Testis (tissue), 3 donors: ENCODE measurements around the gene SELENOP. TPM values are rescaled to one million over a fixed set of nuclear protein-coding genes. Genes with fewer than 3 reads are reported as not detected.

Experiments
- DNase-seq: peaks from one replicate; pipeline ENCODE4 v3.0.0-alpha.2; 2019
- H3K27ac ChIP-seq, 2 donors: fragments of 200-600 bp; sonication (generic); one replicate each; pipeline ENCODE4 v1.5.1; 2019
- H3K27me3 ChIP-seq: fragments of 200-600 bp; sonication (generic); one replicate; pipeline ENCODE4 v1.5.1; 2019
- H3K36me3 ChIP-seq: fragments of 200-600 bp; sonication (generic); one replicate; pipeline ENCODE4 v1.5.1; 2017; ENCODE audit warnings: low read depth; ENCODE audit errors: missing control alignments
- H3K4me1 ChIP-seq: fragments of 200-600 bp; sonication (generic); one replicate; pipeline ENCODE4 v1.5.1; 2019
- H3K4me3 ChIP-seq, 2 donors: fragments of 200-600 bp; sonication (generic); one replicate each; pipeline ENCODE4 v1.5.1; 2017 to 2019
- H3K9me3 ChIP-seq: fragments of 200-600 bp; sonication (generic); one replicate; pipeline ENCODE4 v1.5.1; 2017
- CTCF ChIP-seq, 3 experiments: fragments of 450-650 bp in 2 of 3; fragments of 200-600 bp in 1 of 3; sonication (generic) in 1 of 3; IDR thresholded peaks; one replicate each; pipeline ENCODE4 v1.5.1; 2016 to 2019; ENCODE audit warnings: antibody characterized with exemption in 3 of 3, mild to moderate bottlenecking in 2 of 3, moderate library complexity in 1 of 3
- POLR2A ChIP-seq: fragments of 450-650 bp; IDR thresholded peaks from one replicate; pipeline ENCODE4 v1.6.1; 2017; ENCODE audit warnings: antibody characterized with exemption, mild to moderate bottlenecking, moderate library complexity
- WGBS, 2 donors: methylation state at CpG; one replicate each; pipeline ENCODE4 v1.1.5; 2018; 5-methylcytosine and 5-hydroxymethylcytosine counted together
- intact Hi-C: fragments of 100-400 bp; cut with DNase I; formaldehyde crosslinking; loops from one replicate; pipeline ENCODE4 v1.15.1; 2023; ENCODE audit warnings: low total_unique reads
- polyA plus RNA-seq: library from polyadenylated mRNA; stranded (reverse); fragments of 350-450 nt; fragmentation: Illumina TruSeq; extraction: RNeasy Lipid Tissue Mini Kit (QIAGEN cat#74804); gene quantifications from one replicate; pipeline ENCODE4 v1.2.3, GENCODE V29; 2014; ENCODE audit warnings: low read depth, low replicate concordance; ENCODE audit not compliant: insufficient read depth
- total RNA-seq, 2 donors: library from RNA; depleted of rRNA; stranded (reverse); fragments of >200 nt; gene quantifications; one replicate each; pipeline ENCODE4 v1.2.3, GENCODE V29; 2016

The SELENOP gene
- total and polyA plus RNA-seq, 3 donors from 2014 or later: 52.1 to 156 (median 125) TPM

- no peaks in the 10 kb centered on the region for H3K36me3 ChIP-seq
- DNase-seq: no peak
- H3K27ac ChIP-seq: no peak overlapping the region
- peaks cover 25% of the 10 kb centered on the region for H3K4me1 ChIP-seq
- intact Hi-C loops: no loop called here
- TF ChIP-seq POLR2A (no peak), CTCF (IDR thresholded peaks at IDR 0.05) (no peak)
- WGBS, 2 donors: 65 to 77% methylated on average over 3 of the region's 3 CpGs
- H3K4me3 ChIP-seq: no peak overlapping the region
- H3K27me3 ChIP-seq: no peaks in the 10 kb centered on the region
- no peaks in the 10 kb centered on the region for H3K9me3 ChIP-seq
Measured at GRCh38 chr5:42839196-42839595, 27.5 kb upstream of the SELENOP start.

DNA sequence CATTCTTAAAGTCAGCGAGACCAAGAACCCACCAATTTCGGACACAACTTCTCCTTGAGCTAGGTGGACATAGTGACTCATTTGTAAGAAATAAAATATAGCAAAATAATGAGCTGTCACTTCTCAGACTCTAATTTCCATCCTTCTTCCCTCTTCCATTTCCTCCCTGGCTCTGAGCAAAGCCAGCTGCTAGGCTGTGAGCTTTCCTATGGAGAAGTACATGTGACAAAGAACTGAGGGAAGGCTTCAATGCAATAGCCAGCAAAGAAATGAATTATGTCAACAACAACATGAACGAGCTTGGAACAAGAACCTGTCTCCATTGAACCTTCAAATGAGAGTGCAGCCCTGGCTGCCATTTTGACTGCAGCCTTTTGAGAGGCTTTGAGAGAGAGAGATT lies 25.9 kb upstream of the SELENOP start:
- DNase-seq: no peak
- Histone ChIP-seq H3K36me3 (no peaks in the 10 kb centered on the region), H3K9me3 (no peaks in the 10 kb centered on the region), H3K4me1 (peaks cover 13% of the 10 kb centered on the region), H3K4me3 (no peak overlapping the region), H3K27ac (no peak overlapping the region), H3K27me3 (no peaks in the 10 kb centered on the region)
- TF ChIP-seq CTCF (IDR thresholded peaks at IDR 0.05) (no peak), POLR2A (no peak)
- intact Hi-C loops: no loop called here
- 79 to 87% methylated on average over 3 of the region's 3 CpGs for WGBS, 2 donors

- no peak for DNase-seq
- TF ChIP-seq CTCF (IDR thresholded peaks at IDR 0.05): no peak
- no peak for TF ChIP-seq POLR2A
- intact Hi-C loops: no loop called here
- H3K4me3 ChIP-seq: no peak overlapping the region
- no peak overlapping the region for H3K27ac ChIP-seq
- 84 to 87% methylated on average over 8 to 13 of the region's 25 CpGs for WGBS, 2 donors
- no peaks in the 10 kb centered on the region for H3K36me3 ChIP-seq
- peaks cover 5% of the 10 kb centered on the region for H3K4me1 ChIP-seq
- no peaks in the 10 kb centered on the region for H3K9me3 ChIP-seq
- H3K27me3 ChIP-seq: no peaks in the 10 kb centered on the region
Measured at GRCh38 chr5:42836070-42836769, 24.5 kb upstream of the SELENOP start.

DNA sequence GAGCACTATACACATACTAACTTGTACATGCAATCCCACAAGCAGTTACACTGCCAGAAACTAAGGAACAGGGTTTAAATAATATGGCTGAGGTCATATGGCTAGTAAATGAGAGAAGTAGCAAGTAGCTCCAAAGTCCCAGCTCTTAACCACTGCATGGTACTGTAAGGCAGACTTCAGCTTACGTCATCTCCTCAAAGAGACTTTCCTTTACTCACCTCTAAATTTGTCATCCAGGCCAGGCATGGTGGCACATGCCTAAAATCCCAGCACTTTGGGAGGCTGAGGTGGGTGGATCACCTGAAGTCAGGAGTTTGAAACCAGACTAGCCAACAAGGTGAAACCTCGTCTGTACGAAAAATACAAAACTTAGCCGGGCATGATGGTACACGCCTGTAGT lies 20.4 kb upstream of the SELENOP start:
- no peaks in the 10 kb centered on the region for H3K4me1 ChIP-seq
- no peaks in the 10 kb centered on the region for H3K36me3 ChIP-seq
- no peaks in the 10 kb centered on the region for H3K9me3 ChIP-seq
- TF ChIP-seq POLR2A (no peak), CTCF (IDR thresholded peaks at IDR 0.05) (no peak)
- no peak overlapping the region for H3K27ac ChIP-seq
- H3K27me3 ChIP-seq: no peaks in the 10 kb centered on the region
- intact Hi-C loops: no loop called here
- DNase-seq: no peak
- no peak overlapping the region for H3K4me3 ChIP-seq
- WGBS, 2 donors: 97 to 100% methylated on average over 5 of the region's 5 CpGs

DNA sequence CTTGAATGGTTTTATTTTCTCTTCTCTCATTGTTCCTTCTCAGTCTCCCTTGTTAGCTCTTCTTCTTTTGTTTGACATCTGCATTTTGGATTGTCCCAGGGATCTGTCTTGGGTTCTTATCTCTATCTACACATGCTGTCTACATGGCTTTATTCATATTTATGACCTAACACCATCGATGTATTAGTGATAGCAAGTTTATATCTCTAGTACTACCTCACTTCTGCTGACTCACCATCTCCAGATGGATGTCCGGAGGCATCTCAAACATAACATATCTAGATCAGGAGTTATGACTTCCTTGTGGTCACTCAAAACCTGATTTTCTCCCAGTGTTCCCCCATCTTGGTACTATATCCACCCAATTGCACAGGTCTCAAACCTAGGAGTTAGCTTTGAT lies 19.2 kb upstream of the SELENOP start:
- 82 to 95% methylated on average over 2 of the region's 2 CpGs for WGBS, 2 donors
- Histone ChIP-seq H3K9me3 (no peaks in the 10 kb centered on the region), H3K27ac (no peak overlapping the region), H3K4me1 (no peaks in the 10 kb centered on the region), H3K27me3 (no peaks in the 10 kb centered on the region), H3K36me3 (no peaks in the 10 kb centered on the region), H3K4me3 (no peak overlapping the region)
- no peak for DNase-seq
- intact Hi-C loops: no loop called here
- TF ChIP-seq CTCF (IDR thresholded peaks at IDR 0.05) (no peak), POLR2A (no peak)
